OCI-LY1 (cell line): ENCODE results near the gene CHRM1.
"Not testable (repeated sequence)": the region's sequence is repeated elsewhere in the genome, so short reads cannot be mapped to it uniquely, and the experiment has no call there.

Experiments
- H2AFZ ChIP-seq: fragments of 200-600 bp; sonication (generic), shearing (Covaris generic); 2 replicates; pipeline ENCODE4 v1.6.0; 2014; ENCODE audit warnings: antibody characterized with exemption, mild to moderate bottlenecking, low read length
- H3F3A ChIP-seq: fragments of 200-600 bp; sonication (generic), shearing (Covaris generic); 2 replicates; pipeline ENCODE4 v1.6.0; 2014; ENCODE audit warnings: mild to moderate bottlenecking, antibody characterized with exemption, low read length, moderate library complexity; ENCODE audit not compliant: insufficient read depth
- H3K27ac ChIP-seq: fragments of 200-600 bp; sonication (generic); 2 replicates; pipeline ENCODE4 v1.5.1; 2014; ENCODE audit warnings: low read length, mixed run types, mild to moderate bottlenecking, low read depth; ENCODE audit not compliant: poor library complexity, severe bottlenecking
- H3K27me3 ChIP-seq: fragments of 200-600 bp; sonication (generic); 2 replicates; pipeline ENCODE4 v1.6.0; 2014; ENCODE audit warnings: antibody characterized with exemption, mild to moderate bottlenecking, low read length, moderate library complexity; ENCODE audit not compliant: insufficient read depth
- H3K36me3 ChIP-seq: fragments of 200-600 bp; sonication (generic); 2 replicates; pipeline ENCODE4 v1.6.1; 2014; ENCODE audit warnings: mild to moderate bottlenecking, antibody characterized with exemption, low read length, moderate library complexity, mixed read lengths; ENCODE audit not compliant: insufficient read depth
- H3K4me1 ChIP-seq: fragments of 200-600 bp; sonication (generic); 2 replicates; pipeline ENCODE4 v1.5.1; 2014; ENCODE audit warnings: mild to moderate bottlenecking, low read length, moderate library complexity; ENCODE audit not compliant: insufficient read depth, severe bottlenecking
- H3K4me2 ChIP-seq: fragments of 200-600 bp; sonication (generic), shearing (Covaris generic); 2 replicates; pipeline ENCODE4 v1.6.1; 2014; ENCODE audit warnings: low read length
- H3K4me3 ChIP-seq: fragments of 200-600 bp; sonication (generic); 2 replicates; pipeline ENCODE4 v1.5.1; 2014; ENCODE audit warnings: low read length, low read depth, mild to moderate bottlenecking, mixed read lengths; ENCODE audit not compliant: poor library complexity, severe bottlenecking
- H3K79me2 ChIP-seq: fragments of 200-600 bp; shearing (Covaris generic); 2 replicates; pipeline ENCODE4 v1.6.1; 2016; ENCODE audit warnings: mixed run types, low read length, mixed read lengths; ENCODE audit not compliant: insufficient read depth
- H3K9ac ChIP-seq: fragments of 200-600 bp; sonication (generic), shearing (Covaris generic); 2 replicates; pipeline ENCODE4 v1.6.1; 2014; ENCODE audit warnings: mild to moderate bottlenecking, low read length, mixed read lengths
- H3K9me2 ChIP-seq: fragments of 200-600 bp; sonication (generic), shearing (Covaris generic); 2 replicates; pipeline ENCODE4 v1.6.1; 2014; ENCODE audit warnings: low read depth, mild to moderate bottlenecking, low read length, mixed read lengths
- H3K9me3 ChIP-seq: fragments of 200-600 bp; shearing (Covaris generic); 2 replicates; pipeline ENCODE4 v1.6.1; 2014; ENCODE audit warnings: low read length, mixed read lengths
- H4K20me1 ChIP-seq: fragments of 200-600 bp; sonication (generic), shearing (Covaris generic); 2 replicates; pipeline ENCODE4 v1.6.0; 2016; ENCODE audit warnings: mild to moderate bottlenecking, low read length; ENCODE audit not compliant: insufficient read depth
- EZH2 ChIP-seq: fragments of 200-600 bp; sonication (generic), shearing (Covaris generic); IDR thresholded peaks from 2 replicates; pipeline ENCODE4 v1.8.0; 2017; ENCODE audit warnings: borderline replicate concordance, mixed run types, mild to moderate bottlenecking, antibody characterized with exemption, low read length, moderate library complexity, mixed read lengths
- TF ChIP-seq, protein P1 (sequence below): fragments of 200-600 bp; sonication (generic), shearing (Covaris generic); IDR thresholded peaks from 2 replicates; pipeline ENCODE4 v1.5.1; 2017; ENCODE audit warnings: mild to moderate bottlenecking, antibody characterized with exemption, low read length, moderate library complexity, mixed read lengths

CHRM1 gene

DNA sequence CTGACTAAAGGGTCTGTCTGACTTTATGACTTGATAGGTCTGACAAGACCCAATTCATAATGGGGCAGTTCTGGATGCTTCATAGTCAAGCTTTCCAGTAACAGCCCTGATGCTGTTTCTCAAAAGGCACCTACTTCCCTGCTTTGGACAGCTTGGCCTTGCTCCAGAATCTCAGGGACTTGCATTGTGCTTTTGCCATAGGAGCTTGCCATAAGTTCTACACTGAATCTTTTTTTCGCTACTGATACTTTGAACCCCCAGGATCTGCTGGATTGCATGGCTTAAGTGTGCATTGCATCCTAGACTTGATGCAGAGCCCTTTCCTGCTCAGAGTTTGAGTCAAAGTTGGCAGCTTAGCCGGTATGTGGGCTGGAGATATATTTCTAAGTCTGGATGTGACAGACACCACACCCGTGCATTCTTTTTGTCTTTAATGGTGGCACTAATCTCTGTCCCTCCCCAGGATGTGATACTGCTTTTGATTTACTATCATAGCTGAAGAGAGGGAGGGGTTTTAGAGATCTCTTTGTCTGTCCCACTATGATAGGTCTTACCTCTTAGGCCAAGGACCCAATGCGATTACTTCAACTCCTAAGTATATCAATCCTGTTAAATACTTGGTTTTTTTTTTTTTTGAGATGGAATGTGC is 57.4 kb downstream of the CHRM1 start:
- peaks cover 42% of the 10 kb centered on the region for H3K4me1 ChIP-seq
- peaks cover 56% of the 10 kb centered on the region for H3K36me3 ChIP-seq

DNA sequence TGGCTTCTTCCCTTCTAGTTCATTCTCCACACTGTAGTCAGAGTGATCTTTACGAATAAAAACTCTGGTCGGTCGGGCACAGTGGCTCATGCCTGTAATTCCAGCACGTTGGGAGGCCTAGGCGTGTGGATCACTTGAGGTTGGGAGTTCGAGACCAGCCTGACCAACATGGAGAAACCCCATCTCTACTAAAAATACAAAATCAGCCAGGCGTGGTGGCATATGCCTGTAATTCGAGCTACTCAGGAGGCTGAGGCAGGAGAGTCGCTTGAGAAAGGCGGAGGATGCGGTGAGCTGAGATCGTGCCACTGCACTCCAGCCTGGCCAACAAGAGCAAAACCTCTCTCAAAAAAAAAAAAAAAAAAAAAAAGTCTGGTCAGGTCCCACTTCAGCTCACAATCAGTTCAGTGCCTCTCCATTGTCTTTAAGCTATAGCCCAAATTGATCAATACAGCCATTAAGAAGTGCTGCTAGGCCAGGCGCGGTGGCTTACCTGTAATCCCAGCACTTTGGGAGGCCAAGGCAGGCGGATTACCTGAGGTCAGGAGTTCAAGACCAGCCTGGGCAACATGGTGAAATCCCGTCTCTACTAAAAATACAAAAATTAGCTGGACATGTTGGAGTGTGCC is 59.5 kb downstream of the CHRM1 start:
- Histone ChIP-seq H3K36me3 (peaks cover 43% of the 10 kb centered on the region), H3K9ac (peak overlapping the region; percentile 23; the same call in 1 of the 2 replicates), H3K79me2 (peaks cover 63% of the 10 kb centered on the region), H3K4me1 (peaks cover 59% of the 10 kb centered on the region), H3K4me3 (peak overlapping the region; percentile 24), H3K27ac (peak overlapping the region; percentile 73), H3K4me2 (peak overlapping the region; percentile 51)
- not testable (repeated sequence) for H4K20me1 ChIP-seq, H3K9me2 ChIP-seq, H3K27me3 ChIP-seq, H3K9me3 ChIP-seq, H3F3A ChIP-seq, H2AFZ ChIP-seq

More for the DNA sequence above, 57.4 kb downstream of the CHRM1 start:
- H3K9me3 ChIP-seq = no peaks in the 10 kb centered on the region
- no peak overlapping the region for H2AFZ ChIP-seq
- no peak overlapping the region for H3K4me3 ChIP-seq
- H4K20me1 ChIP-seq = no peaks in the 10 kb centered on the region
- peaks cover 63% of the 10 kb centered on the region for H3K79me2 ChIP-seq
- no peak for TF ChIP-seq EZH2
- TF ChIP-seq, protein P1, sequence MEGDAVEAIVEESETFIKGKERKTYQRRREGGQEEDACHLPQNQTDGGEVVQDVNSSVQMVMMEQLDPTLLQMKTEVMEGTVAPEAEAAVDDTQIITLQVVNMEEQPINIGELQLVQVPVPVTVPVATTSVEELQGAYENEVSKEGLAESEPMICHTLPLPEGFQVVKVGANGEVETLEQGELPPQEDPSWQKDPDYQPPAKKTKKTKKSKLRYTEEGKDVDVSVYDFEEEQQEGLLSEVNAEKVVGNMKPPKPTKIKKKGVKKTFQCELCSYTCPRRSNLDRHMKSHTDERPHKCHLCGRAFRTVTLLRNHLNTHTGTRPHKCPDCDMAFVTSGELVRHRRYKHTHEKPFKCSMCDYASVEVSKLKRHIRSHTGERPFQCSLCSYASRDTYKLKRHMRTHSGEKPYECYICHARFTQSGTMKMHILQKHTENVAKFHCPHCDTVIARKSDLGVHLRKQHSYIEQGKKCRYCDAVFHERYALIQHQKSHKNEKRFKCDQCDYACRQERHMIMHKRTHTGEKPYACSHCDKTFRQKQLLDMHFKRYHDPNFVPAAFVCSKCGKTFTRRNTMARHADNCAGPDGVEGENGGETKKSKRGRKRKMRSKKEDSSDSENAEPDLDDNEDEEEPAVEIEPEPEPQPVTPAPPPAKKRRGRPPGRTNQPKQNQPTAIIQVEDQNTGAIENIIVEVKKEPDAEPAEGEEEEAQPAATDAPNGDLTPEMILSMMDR = no peak
- H3K27me3 ChIP-seq = no peaks in the 10 kb centered on the region
- H3F3A ChIP-seq = no peaks in the 10 kb centered on the region
- H3K4me2 ChIP-seq = no peak overlapping the region
- no peaks in the 10 kb centered on the region for H3K9me2 ChIP-seq
- H3K27ac ChIP-seq = no peak overlapping the region
- H3K9ac ChIP-seq = no peak overlapping the region; the same call in 1 of the 2 replicates

DNA sequence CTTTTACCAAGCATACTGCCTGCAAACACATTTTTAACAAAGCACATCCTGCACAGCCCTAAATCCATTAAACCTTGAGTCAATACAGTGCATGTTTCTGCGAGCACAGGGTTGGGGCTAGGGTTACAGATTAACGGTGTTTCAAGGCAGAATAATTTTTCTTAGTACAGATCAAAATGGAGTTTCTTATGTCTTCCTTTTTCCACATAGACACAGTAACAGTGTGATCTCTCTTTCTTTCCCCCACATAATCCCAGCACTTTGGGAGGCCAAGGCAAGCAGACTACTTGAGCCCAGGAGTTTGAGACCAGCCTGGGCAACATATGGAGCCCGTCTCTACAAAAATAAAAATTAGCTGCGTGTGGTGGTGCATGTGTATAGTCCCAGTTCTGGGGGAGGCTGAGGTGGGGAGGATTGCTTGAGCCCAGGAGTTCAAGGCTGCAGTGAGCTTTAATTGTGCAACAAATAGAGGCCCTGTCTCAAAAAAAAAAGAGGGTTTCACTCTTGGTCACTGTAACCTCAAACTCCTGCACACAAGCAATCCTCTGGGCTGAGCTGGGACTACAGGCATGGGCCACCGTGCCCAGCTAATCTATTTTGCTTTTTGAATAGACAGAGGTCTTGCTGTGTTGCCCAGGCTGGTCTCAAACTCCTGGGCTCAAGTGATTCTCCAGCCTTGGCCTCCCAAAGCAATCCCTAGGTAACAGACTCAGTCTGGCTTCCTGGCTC is 60.2 kb downstream of the CHRM1 start:
- Histone ChIP-seq H3K9ac (peak overlapping the region; percentile 9; the same call in 1 of the 2 replicates), H3K4me3 (no peak overlapping the region), H3K79me2 (peaks cover 63% of the 10 kb centered on the region), H4K20me1 (no peaks in the 10 kb centered on the region), H3K4me1 (peaks cover 59% of the 10 kb centered on the region), H3K9me2 (no peaks in the 10 kb centered on the region), H3K36me3 (peaks cover 36% of the 10 kb centered on the region), H3K4me2 (peak overlapping the region; percentile 51), H3K9me3 (no peaks in the 10 kb centered on the region), H3K27me3 (no peaks in the 10 kb centered on the region), H3F3A (no peaks in the 10 kb centered on the region), H3K27ac (peak overlapping the region; percentile 73), H2AFZ (no peak overlapping the region)
- no peak for TF ChIP-seq EZH2
- TF ChIP-seq, protein P1 = no peak

DNA sequence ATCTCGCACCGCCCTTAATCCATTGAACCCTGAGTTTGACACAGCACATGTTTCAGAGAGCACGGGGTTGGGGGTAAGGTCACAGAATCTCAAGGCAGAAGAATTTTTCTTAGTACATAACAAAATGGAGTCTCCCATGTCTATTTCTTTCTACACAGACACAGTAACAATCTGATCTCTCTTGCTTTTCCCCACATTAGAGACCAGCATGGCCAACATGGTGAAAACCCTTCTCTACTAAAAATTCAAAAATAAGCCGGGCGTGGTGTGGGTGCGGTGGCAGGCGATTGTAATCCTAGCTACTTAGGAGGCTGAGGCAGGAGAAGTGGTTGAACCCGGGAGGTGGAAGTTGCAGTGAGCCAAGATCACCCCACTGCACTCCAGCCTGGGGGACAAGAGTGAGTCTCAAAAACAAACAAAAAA is 61.9 kb downstream of the CHRM1 start:
- Histone ChIP-seq H3K4me3 (peak overlapping the region; percentile 25), H3K9ac (peak overlapping the region; percentile 21; the same call in 1 of the 2 replicates), H3F3A (peaks cover 12% of the 10 kb centered on the region), H3K4me2 (peak overlapping the region; percentile 47), H3K36me3 (peaks cover 36% of the 10 kb centered on the region), H3K79me2 (peaks cover 60% of the 10 kb centered on the region), H3K27ac (peak overlapping the region; percentile 73), H3K4me1 (peaks cover 63% of the 10 kb centered on the region)
- not testable (repeated sequence) for H2AFZ ChIP-seq, H3K27me3 ChIP-seq, H3K9me2 ChIP-seq, H4K20me1 ChIP-seq, H3K9me3 ChIP-seq
